Loucy (cell line): ENCODE results near the gene C19orf85.

Experiments
- H2AFZ ChIP-seq: fragments of 200-600 bp; sonication (generic); 2 replicates; pipeline ENCODE4 v1.6.0; 2016; ENCODE audit warnings: antibody characterized with exemption, mild to moderate bottlenecking, low read length, moderate library complexity
- H3F3A ChIP-seq: fragments of 200-600 bp; 2 replicates; pipeline ENCODE4 v1.6.0; 2016; ENCODE audit warnings: antibody characterized with exemption, low read depth, mild to moderate bottlenecking
- H3K27me3 ChIP-seq: fragments of 200-600 bp; sonication (generic); 2 replicates; pipeline ENCODE4 v1.6.1; 2014; ENCODE audit warnings: low read length, mild to moderate bottlenecking; ENCODE audit not compliant: insufficient read depth, poor library complexity, severe bottlenecking
- H3K36me3 ChIP-seq: fragments of 200-600 bp; sonication (generic); 2 replicates; pipeline ENCODE4 v1.6.1; 2016; ENCODE audit warnings: low read length; ENCODE audit not compliant: insufficient read depth
- H3K4me1 ChIP-seq: fragments of 200-600 bp; sonication (generic); 2 replicates; pipeline ENCODE4 v1.5.1; 2014; ENCODE audit warnings: low read length, mild to moderate bottlenecking; ENCODE audit not compliant: insufficient read depth, poor library complexity, severe bottlenecking
- H3K4me2 ChIP-seq: fragments of 200-600 bp; sonication (generic); 2 replicates; pipeline ENCODE4 v1.6.0; 2014; ENCODE audit warnings: antibody characterized with exemption, low read length, low read depth, mild to moderate bottlenecking; ENCODE audit not compliant: poor library complexity, severe bottlenecking
- H3K4me3 ChIP-seq: fragments of 200-600 bp; sonication (generic); 2 replicates; pipeline ENCODE4 v1.5.1; 2014; ENCODE audit warnings: low read length, mild to moderate bottlenecking, mixed read lengths; ENCODE audit not compliant: poor library complexity, severe bottlenecking
- H3K79me2 ChIP-seq: fragments of 200-600 bp; sonication (generic); 2 replicates; pipeline ENCODE4 v1.6.1; 2014; ENCODE audit warnings: low read length; ENCODE audit not compliant: insufficient read depth
- H3K9ac ChIP-seq: fragments of 200-600 bp; sonication (generic); 2 replicates; pipeline ENCODE4 v1.6.0; 2014; ENCODE audit warnings: mild to moderate bottlenecking, low read depth, low read length, moderate library complexity; ENCODE audit not compliant: poor library complexity, severe bottlenecking
- H3K9me2 ChIP-seq: fragments of 200-600 bp; sonication (generic); replicated peaks from 2 replicates; pipeline ENCODE4 v1.6.1; 2016; ENCODE audit warnings: low read depth, low read length, mixed read lengths
- H3K9me3 ChIP-seq: fragments of 200-600 bp; sonication (generic); 2 replicates; pipeline ENCODE4 v1.6.1; 2014; ENCODE audit warnings: mild to moderate bottlenecking, antibody characterized with exemption, low read length, low read depth; ENCODE audit not compliant: insufficient read depth
- H4K20me1 ChIP-seq: fragments of 200-600 bp; sonication (generic); 2 replicates; pipeline ENCODE4 v1.6.0; 2014; ENCODE audit warnings: antibody characterized with exemption, low read length, mild to moderate bottlenecking; ENCODE audit not compliant: insufficient read depth, poor library complexity, severe bottlenecking
- CTCF ChIP-seq: fragments of 200-600 bp; sonication (generic); conservative IDR thresholded peaks from 2 replicates; pipeline ENCODE4 v1.5.1; 2014; ENCODE audit warnings: mild to moderate bottlenecking, antibody characterized with exemption, low read length
- EZH2phosphoT487 ChIP-seq: fragments of 200-600 bp; IDR thresholded peaks from 2 replicates; pipeline ENCODE4 v1.6.1; 2018; ENCODE audit warnings: antibody characterized with exemption, mild to moderate bottlenecking, moderate library complexity, borderline replicate concordance

The C19orf85 gene

GRCh38 chr19:55435020-55435419, 29.5 kb downstream of the C19orf85 start:
- H3K27me3 ChIP-seq = no peaks in the 10 kb centered on the region
- H3K9me3 ChIP-seq = no peaks in the 10 kb centered on the region
- H3K4me2 ChIP-seq = no peak overlapping the region
- no peak overlapping the region for H3K9ac ChIP-seq
- no peaks in the 10 kb centered on the region for H3K36me3 ChIP-seq
- no peaks in the 10 kb centered on the region for H3K4me1 ChIP-seq
- no peaks in the 10 kb centered on the region for H3F3A ChIP-seq
- H2AFZ ChIP-seq = no peak overlapping the region
- H3K4me3 ChIP-seq = no peak overlapping the region
- H4K20me1 ChIP-seq = no peaks in the 10 kb centered on the region
- no peak for TF ChIP-seq CTCF
- TF ChIP-seq EZH2phosphoT487 = no peak
- no peaks in the 10 kb centered on the region for H3K9me2 ChIP-seq
- no peaks in the 10 kb centered on the region for H3K79me2 ChIP-seq

- Histone ChIP-seq H3K9ac (no peak overlapping the region), H4K20me1 (no peaks in the 10 kb centered on the region), H3K4me1 (no peaks in the 10 kb centered on the region), H3K79me2 (no peaks in the 10 kb centered on the region), H3K36me3 (no peaks in the 10 kb centered on the region), H3K4me2 (no peak overlapping the region), H3K9me2 (no peaks in the 10 kb centered on the region), H3K9me3 (no peaks in the 10 kb centered on the region), H3F3A (no peaks in the 10 kb centered on the region), H3K4me3 (no peak overlapping the region), H2AFZ (no peak overlapping the region), H3K27me3 (no peaks in the 10 kb centered on the region)
- TF ChIP-seq EZH2phosphoT487 = no peak
- TF ChIP-seq CTCF = no peak
Observed at GRCh38 chr19:55434356-55434919, 30.1 kb downstream of the C19orf85 start.

- no peaks in the 10 kb centered on the region for H3K9me2 ChIP-seq
- no peaks in the 10 kb centered on the region for H3K36me3 ChIP-seq
- no peak overlapping the region for H3K4me3 ChIP-seq
- no peak overlapping the region for H3K4me2 ChIP-seq
- no peaks in the 10 kb centered on the region for H3F3A ChIP-seq
- TF ChIP-seq EZH2phosphoT487 (no peak), CTCF (no peak)
- no peak overlapping the region for H2AFZ ChIP-seq
- no peaks in the 10 kb centered on the region for H4K20me1 ChIP-seq
- no peaks in the 10 kb centered on the region for H3K4me1 ChIP-seq
- no peak overlapping the region for H3K9ac ChIP-seq
- H3K27me3 ChIP-seq = no peaks in the 10 kb centered on the region
- H3K79me2 ChIP-seq = no peaks in the 10 kb centered on the region
- no peaks in the 10 kb centered on the region for H3K9me3 ChIP-seq
Observed at GRCh38 chr19:55433292-55433691, 31.3 kb downstream of the C19orf85 start.
